ENCODE data around the gene CCDC102A.
"Not testable (repeated sequence)": the region's sequence is repeated elsewhere in the genome, so short reads cannot be mapped to it uniquely, and the experiment has no call there.

The CCDC102A gene

DNA sequence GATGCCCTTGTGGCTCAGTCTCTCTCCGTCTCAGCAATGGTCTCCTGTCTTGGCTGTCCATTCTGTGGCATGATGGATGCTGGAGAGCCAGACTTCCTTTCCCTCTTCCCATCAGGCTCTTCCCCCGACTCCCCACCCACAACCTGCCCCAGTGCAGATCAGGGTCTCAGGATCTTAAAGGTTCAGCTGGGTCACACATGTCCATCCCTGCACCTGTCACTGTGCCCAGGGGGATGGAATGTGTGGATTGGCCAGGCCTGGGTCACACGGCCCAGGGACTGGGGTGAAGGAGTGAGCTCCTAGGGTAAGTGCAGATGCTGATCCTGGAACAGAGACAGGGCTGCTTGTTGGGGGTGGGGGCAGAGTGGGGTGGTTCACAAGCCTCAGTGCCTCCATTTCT is 29.1 kb upstream of the CCDC102A start:
- DNase-seq (ENCODE audit: low spot score), result no peak

DNA sequence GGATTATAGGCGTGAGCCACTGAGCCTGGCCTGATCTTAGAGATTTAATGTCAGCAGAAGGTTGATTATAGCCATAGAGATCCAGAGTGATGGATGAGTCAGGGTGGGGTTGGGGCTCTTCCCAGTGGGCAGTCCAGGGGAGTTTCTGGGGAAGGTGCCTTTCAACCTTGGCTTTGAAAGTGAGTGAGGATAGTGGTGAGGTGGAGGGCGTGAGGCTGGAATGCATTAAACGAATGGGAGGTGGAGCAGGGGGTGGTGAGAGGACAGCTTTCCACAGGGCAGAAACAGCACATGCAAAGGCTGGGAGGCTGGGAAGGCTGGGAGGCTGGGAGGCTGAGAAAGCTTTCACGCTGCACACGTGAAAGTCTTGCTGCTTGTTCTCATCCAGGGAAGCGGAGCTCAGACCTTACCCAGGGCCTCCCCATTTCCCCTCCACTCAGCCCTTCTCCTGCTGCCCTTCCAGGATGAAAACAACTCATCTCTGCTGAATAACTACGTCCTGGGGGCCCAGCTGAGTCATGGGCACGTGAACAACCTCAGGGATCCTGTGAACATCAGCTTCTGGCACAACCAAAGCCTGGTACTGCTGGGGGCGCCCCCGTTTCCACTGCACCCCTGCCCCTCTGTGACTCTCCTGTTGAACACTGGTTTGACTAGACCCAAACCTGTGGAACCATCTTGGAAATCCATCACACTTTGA is 28.4 kb upstream of the CCDC102A start:
- DNase-seq (ENCODE audit: low spot score), result no peak

DNA sequence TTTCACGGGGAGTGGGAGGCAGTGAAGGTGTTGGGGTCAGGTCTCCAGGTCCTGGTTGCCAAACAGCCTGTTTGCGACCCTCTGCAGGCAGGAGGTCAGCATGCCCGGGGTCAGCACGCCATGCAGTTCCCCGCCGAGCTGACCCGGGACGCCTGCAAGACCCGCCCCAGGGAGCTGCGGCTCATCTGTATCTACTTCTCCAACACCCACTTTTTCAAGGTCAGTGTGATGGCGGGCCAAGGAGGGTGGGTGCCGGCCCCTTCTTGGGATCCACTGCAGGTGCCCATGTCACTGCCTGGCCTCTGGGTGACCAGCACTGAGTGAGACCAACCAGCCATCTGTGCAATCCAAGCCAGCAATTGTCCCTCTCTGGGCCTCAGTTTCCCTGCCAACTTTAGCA is 27.4 kb upstream of the CCDC102A start:
- no peak for DNase-seq (ENCODE audit: low spot score)

DNA sequence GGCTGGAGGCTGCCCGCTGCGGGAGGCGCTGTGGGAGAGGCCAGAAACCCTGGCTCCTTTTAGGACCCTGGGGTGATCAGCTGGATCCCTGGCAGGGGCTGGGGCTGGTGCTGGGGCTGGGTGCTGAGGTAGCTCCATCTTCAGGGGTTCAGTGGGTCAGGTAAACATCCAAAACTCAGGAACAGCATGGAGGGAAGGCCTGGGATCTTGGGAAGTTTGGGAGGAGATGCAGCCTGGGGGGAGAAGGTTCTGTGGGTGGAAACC is 27.0 kb upstream of the CCDC102A start:
- no peak for DNase-seq (ENCODE audit: low spot score)

DNA sequence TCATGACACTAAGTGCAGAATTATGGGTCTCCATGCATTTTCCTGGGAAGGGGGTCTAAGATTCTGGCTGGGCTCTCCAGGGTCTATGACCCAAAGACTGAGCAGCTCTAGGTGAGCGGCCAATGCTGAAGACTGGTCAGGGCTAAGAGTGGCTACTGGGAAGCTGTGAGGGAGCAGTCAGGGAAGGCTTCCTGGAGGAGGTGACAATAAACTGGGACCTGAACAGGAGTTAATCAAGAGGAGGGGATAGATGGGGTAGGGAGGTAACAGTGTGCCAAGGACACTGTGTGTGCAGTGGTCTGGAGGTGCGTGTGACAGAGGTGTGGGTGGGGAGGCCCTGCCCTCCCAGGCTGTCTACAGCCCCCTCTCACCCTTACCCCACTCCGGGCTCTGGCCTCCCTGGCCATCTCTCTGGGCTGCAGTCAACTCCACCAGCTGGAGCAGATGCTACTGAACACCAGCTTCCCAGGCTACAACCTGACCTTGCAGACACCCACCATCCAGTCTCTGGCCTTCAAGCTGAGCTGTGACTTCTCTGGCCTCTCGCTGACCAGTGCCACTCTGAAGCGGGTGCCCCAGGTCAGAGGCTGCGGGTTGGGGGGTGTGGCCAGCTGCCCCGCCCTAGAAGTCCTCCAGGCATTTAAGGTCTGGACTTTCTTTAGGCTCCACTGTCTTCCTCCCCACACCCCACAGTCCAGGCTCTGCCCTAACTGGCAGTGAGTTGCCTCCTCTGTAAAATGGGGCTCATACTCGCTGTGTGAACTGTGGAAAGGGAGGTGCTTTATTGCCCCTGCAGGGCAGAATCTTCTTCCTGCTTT is 26.5 kb upstream of the CCDC102A start:
- DNase-seq (ENCODE audit: low spot score), result no peak

DNA sequence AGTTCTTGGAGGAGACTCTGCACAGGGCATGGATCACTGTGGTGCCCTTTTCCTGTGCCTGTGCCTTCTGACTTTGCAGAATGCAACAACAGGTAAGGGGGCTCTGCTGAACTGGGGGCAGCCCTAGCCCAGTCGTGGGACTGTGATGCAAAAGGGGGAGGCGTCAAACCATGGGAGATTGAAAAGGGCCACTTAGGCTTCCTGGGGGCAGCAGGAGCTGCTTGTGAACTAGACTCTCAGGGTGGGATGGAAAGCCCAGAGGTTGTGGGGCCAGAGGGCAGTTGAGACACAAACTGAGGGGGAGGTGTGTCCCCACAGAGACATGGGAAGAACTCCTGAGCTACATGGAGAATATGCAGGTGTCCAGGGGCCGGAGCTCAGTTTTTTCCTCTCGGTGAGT is 25.7 kb upstream of the CCDC102A start:
- no peak for DNase-seq (ENCODE audit: low spot score)

DNA sequence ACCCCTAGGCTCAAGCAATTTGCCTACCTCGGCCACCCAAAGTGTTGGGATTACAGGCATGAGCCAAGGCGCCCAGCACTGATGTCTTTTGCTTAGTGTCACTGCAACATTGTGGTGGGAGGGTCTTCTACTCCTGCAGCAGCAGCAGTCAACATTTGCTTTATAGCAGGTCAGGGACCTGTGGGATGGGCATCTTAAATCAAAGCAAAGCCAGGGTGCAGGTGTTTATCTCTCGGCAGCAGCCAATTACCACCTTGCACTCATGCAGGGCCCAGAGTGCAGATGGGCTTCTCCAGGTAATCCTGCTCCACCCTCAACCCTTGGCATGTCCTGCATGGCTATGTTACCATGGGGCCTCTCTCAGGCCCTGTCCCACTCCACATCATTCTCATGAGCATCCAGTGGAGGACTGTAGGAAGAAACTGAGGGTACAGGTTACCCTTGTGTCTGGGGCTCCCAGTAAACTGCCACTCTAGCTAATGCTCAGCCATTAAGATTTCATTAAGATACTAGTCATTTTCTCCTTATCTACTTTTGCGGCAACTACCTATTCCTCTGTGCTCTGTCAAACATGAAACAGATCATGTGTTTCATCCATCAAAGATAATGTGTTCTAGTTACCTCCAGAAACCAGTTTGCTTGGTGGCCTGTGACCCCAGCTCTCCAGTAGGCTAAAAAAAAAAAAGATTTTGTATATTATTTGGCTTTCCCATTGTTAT is 22.9 kb upstream of the CCDC102A start:
- DNase-seq (ENCODE audit: low spot score), result no peak

DNA sequence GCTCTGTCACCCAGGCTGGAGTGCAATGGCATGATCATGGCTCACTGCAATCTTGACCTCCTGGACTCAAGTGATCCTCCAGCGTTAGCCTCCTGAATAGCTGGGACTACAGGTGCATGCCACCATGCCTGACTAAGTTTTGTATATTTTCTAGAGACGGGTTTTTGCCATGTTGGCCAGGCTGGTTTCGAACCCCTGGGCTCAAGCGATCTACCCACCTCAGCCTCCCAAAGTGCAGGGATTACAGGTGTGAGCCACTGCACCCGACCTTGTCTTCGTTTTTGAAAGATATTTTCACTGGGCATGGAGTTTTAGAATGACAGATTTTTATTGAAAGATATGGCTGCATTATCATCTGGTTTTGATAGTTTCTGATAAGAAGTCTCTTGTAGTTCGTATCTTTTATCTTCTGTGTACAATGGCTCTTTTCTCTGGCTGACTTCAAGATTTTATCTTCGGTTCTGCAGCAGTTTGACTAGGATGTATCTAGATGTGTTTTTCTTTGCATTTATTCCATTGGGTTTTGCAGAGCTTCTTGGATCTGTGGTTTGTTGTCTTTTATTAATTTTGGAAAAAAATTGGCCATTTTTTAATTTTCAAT is 20.7 kb upstream of the CCDC102A start:
- DNase-seq (ENCODE audit: low spot score), result no peak

DNA sequence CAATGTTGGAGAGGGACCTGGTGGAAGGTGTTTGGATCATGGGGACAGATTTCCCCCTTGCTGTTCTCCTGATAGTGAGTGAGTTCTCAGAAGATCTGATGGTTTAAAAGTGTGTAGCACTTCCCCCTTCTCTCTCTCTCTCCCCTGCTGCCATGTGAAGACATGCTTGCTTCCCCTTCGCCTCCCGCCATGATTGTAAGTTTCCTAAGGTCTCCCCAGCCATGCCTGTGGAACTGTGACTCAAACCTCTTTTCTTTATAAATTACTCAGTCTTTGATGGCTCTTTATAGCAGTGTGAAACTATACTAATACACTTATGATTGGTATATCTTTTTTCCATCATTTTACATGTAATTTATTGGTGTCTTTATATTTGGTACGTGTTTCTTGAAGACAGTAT is 19.5 kb upstream of the CCDC102A start:
- no peak for DNase-seq (ENCODE audit: low spot score)

DNA sequence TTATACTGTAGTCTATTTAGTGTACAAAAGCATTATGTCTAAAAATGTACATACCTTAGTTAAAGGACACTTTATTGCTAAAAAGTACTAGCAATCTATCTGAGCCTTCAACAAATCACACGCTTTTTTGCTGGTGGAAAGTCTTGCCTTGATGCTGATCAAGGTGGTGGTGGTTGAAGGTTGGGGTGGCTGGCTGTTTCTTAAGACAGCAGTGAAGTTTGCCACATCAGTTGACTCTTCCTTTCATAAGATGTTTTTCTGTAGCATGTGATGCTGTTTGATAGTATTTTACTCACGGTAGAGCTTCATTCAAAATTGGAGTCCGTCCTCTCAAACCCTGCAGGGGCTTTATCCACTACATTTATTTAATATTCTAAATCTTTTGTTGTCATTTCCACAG is 14.7 kb upstream of the CCDC102A start:
- no peak for DNase-seq (ENCODE audit: low spot score)

DNA sequence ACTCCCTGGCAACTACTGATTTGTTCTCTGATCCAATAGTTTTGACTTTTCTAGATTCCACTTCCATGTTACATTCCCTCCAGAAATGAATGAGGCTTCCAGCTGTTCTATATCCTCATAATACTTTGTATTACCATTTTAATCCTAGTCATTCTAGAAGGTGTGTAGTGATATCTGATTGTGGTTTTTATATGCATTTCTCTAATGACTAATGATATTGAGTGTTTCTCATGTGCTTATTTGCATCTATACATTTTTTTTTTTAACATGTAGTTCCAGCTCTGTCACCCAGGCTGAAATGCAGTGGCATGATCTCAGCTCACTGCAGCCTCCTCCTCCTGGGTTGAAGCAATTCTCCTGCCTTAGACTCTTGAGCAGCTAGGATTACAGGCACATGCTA is 13.4 kb upstream of the CCDC102A start:
- DNase-seq (ENCODE audit: low spot score), result no peak

DNA sequence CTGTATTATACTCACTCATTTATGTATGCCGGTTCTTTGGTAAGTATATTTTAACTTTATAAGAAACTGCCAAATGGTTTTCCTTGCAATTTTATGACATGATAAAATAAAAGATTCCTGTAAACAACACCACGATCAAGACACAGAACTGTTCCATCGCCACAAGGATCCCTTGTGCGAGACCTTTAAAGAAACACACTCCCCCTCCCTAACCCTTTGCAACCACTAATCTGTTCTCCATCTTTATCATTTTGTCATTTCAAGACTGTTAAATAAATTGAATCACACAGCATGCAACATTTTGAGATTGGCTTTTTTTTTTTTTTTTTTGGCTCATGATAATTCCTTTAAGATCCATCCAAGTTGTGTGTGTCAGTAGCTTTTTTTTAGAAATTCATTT is 12.0 kb upstream of the CCDC102A start:
- no peak for DNase-seq (ENCODE audit: low spot score)

DNA sequence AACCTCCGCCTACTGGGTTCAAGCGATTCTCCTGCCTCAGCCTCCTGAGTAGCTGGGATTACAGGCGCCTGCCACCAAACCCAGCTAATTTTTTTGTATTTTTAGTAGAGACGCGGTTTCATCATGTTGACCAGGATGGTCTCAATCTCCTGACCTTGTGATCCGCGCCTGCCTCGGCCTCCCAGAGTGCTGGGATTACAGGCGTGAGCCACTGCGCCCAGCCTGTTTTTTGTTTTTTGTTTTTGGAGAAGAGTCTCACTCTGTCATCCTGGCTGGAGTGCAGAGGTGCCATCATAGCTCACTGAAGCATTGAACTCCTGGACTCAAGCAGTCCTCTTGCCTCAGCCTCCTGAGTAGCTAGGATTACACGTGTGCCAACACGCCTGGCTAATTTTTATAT is 11.2 kb upstream of the CCDC102A start:
- not testable (repeated sequence) for DNase-seq (ENCODE audit: low spot score)

DNA sequence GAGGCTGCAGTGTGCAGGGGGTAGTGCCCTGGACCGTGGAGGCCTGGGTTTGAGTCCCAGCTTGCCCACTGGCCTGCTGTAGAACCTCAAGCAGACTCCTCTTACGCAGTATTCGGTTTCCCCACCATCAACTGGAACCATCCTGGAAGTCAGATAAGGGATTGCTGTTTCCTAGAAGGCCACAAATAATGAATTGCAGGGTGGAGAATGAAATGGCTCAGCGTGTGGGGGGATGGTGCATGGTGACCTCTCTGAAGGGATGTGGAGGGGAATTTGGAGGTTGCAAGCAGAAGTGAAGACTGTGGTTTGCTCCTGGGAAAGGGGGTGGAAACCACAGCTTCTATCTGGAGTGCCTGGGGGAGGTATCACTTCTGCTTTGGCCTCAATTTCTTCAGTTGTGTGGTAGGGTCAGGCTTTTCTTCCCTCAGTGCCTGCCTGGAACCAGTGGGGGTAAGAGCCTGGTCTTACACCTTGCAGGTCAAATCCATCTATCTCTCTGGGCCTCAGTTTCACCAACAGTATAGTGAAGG is 7.8 kb upstream of the CCDC102A start:
- no peak for DNase-seq (ENCODE audit: low spot score)

DNA sequence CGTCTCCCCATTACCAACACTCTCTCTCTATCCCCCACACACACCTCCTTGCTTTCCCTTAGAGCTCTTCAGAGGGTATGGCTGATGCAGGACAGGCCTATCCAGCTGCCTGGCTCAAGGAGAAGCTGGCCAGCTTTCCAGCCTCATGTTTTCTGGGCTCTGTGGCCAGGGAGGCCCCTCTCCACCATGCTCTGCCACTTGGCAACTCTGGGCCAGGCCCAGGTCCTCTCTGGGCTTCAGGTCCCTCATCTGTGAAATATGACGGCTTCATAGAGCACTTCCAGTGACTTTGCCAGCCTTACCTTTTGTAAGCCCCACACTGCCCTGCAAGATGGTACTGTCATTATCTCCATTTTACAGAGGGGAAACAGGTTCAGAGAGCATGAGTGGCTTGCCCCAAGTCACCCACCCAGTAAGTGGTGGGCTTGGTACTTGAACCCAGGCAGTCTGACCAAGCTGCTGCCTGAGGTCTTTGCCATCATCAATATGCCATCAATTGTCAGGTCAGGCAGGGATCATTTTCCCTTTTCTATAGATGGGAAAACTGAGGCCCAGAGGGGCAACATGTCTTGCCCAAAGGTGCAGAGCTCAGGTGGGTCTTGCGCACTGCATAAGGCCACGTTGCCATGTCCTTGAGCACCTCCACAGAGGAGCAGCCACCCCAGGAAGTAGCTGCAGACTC is 5.5 kb upstream of the CCDC102A start:
- no peak for DNase-seq (ENCODE audit: low spot score)

DNA sequence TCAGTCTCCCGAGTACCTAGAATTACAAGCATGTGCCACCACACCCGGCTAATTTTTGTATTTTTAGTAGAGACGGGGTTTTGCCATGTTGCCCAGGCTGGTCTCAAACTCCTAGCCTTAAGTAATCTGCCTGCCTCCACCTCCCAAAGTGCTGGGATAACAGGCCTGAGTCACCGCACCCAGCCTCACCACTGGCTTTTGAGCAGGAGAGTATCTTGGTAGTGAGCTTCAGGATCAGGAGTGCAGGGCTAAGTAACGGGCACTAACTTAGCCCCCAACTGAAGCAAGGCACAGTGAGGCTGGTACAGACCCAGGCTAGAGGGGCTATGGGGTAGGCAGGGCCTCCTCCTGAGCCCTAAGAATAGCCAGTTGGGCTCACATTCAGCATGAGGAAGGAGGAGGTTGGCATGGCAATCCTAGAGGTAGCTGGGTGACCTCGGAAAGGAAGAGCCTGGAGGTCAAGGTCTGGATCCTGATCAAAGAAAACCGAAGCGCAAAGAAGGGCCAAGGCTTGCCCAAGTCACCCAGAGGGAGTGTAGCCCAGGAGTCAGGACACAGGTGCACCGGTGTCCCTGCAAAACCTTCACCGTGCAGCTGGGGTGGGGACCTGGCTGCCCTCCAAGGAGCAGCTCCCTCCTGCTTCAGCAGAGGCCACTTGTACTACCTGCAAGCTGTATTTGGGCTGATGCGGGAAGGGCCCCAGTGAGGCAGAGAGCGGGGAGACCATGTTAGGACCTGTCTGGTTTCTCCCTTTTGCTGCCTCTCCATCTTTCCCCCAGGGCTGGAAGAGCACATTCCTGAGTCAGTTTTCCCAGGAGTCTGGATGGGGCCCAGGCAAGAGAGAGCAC is 4.8 kb upstream of the CCDC102A start:
- no peak for DNase-seq (ENCODE audit: low spot score)

DNA sequence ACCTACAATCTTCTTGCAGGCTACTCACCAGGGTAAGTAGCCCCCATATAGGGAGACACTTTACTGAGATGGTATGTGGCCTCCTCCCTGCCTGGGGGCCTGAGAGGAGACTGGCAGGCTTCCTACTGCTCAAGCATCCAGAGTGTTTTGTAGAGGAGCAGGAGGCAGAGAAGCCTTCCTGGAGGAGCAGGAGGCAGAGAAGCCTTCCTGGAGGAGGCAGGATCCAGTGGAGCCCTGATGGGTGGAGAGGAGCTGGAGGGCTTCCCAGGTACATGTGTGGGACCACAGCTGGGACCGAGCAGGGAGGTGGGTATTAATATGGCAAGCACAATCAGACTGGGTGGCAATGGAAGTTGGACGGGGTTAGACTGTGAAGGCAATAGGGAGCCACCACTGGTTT is 4.0 kb upstream of the CCDC102A start:
- no peak for DNase-seq (ENCODE audit: low spot score)

DNA sequence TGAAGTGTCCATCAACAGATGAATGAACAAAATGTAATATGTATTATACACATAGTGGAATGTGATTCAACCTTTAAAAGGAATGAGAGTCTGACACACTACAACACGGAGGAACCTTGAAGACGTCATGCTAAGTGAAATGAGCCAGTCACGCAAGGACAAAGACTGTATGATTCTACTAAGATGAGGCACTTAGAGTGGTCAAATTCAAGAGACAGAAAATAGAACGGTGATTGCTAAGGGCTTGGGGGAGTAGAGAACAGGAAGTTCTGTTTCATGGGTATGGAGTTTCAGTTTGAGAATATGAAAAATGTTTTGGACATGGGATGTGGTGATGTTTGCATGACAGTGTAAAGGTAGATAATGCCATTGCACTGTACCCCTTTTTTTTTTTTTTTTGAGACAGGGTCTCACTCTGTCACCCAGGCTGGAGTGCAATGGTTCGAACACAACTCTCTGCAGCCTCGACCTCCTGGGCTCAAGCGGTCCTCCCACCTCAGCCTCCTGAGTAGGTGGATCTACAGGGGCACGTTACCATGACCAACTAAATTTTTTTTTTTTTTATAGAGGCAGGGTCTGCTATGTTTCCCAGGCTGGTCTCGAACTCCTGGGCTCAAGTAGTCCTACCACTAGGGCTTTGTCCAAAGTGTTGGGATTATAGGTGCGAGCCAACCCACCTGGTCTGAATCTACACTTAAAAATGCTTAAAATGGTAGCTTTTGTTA is 2.9 kb upstream of the CCDC102A start:
- no peak for DNase-seq (ENCODE audit: low spot score)

DNA sequence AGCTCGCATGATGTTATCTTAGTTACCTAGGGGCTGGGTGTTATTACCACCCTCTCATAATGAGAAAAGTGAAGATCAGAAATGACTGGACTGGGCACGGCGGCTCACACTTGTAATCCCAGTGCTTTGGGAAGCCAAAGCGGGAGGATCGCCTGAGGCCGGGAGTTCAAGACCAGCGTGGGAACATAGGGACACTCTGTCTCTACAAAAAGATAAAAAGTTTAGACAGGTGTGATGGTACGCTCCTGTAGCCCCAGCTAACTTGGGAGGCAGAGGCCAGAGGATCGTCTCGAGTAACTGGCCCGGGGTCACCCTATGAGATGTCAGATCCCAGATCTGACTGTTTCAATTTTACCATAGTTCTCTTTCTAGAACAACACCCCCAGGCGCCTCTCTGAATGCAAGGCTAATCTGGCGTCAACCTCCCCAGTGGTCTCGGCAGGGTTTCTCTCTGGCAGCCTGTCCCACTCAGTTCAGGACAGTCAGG is 1.9 kb upstream of the CCDC102A start:
- DNase-seq (ENCODE audit: low spot score), result no peak

DNA sequence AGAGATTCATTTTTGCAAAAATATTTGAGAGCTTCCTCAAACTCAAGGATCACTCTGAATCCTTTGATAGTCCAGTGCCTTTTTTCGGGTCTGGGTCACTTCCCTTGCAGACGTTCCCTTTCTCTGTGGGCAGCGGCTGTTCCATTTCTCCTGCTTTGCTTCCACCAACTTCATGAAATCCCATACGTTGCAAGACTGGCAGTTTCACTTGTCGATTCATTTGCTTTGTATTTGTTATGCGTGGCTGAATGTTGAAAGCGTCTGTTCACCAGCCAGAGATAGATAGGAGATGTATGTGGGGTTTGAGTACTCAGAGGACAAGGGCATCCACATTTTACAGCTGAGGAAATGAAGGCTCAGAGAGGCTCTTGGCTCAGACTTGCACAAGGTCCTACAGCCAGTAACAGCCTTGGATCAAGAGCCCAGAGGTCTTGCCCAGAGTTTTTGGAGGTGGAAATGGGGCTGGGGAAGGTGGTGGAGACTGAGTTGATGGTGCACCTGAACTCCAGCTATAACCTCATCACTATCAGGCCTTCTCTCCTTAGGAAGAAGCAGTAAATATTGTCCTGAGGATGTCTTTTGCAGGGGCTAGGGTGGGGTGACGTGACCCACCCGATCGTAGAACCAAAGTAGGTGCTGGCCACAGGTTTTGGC is 1.3 kb upstream of the CCDC102A start:
- no peak for DNase-seq (ENCODE audit: low spot score)

All from LoVo (cell line).